SIG-M5 (cell line): ENCODE results near the gene CCDC167.

Experiments used
- DNase-seq: peaks from one replicate; lab custom pipeline; 2025; lab: John Stamatoyannopoulos, UW

Gene CCDC167

DNA sequence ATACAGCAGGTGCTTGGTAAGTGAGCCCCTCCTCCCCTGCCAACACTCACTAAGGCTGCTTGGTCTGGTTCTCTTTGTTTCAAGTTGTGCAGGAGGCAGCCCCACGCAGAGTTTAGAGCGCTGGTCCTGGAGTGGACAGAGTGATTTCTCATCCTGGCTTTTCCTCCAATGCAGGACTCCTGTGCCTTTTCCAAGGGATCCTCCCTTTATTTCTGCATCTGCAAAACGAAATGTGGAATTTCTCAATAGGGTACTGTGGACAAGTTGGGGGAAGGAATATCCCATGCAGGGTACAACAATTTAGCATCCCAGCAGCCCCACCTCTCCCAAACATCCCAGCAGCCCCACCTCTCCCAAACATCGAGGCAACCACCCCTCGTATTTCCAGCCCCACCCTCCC is 30.6 kb upstream of the CCDC167 start:
- DNase-seq, result no peak

DNA sequence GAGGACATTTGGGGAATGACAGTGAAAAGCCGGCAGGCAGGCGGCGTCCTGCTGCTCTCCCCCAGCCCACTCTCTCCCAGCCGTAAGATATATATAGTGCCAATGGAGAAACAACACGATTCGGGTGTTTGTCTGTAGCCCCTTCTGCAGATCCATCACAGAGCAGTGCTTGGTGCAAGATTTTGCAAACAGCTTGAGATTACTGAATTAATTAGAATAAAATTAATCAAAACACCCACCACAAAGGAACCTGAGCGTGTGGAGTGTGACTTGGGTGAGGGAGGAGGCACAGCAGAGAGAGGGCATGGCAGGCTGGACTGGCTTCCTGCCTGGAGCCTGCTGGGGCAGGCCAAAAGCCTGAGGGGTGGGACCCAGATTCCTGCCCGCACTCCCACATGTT is 28.8 kb upstream of the CCDC167 start:
- DNase-seq, result no peak

GRCh38 chr6:37525460-37526357 is 26.0 kb upstream of the CCDC167 start:
- DNase-seq, result no peak

- DNase-seq, result no peak
Observed at GRCh38 chr6:37524970-37525318, 25.3 kb upstream of the CCDC167 start.

DNA sequence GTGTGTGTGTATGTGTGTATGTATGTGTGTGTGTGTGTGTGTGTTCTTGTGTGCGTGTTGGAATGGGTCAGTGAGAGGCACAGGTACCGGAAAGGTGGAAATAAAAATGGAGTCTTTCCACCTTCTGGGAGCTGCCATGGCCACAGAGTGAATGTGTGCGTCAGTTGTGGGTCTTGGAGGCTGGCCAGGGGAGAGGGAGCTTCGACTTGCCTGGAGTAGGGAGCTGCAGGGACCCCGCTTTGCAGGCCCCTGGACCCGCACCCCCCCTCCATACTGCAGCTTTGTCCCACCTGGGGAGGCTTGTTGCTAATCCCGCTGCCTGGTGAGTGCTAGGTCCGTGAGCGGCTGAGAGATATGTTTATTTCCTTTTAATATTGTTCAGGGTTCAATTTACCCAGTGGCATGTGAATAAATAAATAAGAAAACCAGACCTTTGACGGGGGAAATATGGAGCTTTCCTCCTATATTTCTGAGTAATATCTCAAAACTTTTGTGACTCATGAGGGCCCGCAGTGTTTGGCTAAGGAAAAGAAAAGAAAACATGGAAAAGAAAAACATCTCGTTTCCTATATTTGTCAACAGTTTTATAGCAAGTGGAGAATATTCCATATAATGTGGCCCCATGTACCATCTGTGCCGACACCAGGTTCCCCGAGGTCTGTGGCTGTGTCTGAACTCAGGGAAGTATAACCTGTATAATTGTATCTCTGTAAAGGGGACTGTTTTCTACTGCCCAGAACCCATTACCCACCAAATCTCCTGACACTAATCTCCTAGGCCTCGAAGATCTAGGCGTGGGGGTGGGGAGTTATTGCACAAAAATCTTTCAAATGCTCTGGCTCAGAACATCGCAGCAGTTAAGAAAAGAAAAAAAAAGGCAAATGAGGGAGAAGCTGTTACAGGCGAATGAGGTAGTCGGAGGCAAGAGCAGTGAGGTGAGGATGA is 24.6 kb upstream of the CCDC167 start:
- DNase-seq, result no peak

DNA sequence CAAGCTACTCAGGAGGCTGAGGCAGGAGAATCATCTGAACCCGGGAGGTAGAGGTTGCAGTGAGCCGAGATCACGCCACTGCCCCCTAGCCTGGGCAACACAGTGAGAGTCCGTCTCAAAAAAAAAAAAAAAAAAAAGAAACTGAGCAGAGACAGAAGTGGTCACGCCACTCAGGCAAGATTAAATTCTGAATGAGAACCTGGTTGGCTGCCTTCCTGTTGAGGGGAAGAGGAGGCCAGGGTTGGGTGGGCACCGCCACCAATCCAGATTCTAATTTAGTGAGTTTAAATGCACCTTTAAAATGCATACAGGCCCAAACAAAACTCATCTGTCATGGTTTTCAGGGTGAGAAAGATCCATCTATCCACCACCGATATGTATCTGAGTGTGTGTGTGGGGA is 23.7 kb upstream of the CCDC167 start:
- no peak for DNase-seq

DNA sequence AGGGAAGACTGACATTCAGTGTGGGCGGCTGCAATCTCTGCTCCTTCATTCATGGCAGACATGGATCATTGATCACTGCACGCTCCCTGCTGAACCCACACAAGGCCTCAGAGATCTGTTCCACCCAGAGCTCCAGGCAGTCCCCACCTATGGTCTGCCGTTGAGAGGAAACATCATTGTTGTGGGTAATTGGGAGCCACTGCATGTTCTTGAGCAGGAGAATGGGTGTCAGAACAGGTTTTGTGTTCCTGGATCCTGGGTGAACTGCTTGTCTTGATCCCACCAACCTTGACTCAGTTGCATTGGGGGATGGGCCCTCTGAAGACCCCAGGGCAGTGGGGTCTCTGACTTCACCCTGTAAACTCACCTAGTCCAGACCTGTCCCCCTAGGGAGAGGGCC is 23.1 kb upstream of the CCDC167 start:
- no peak for DNase-seq

DNA sequence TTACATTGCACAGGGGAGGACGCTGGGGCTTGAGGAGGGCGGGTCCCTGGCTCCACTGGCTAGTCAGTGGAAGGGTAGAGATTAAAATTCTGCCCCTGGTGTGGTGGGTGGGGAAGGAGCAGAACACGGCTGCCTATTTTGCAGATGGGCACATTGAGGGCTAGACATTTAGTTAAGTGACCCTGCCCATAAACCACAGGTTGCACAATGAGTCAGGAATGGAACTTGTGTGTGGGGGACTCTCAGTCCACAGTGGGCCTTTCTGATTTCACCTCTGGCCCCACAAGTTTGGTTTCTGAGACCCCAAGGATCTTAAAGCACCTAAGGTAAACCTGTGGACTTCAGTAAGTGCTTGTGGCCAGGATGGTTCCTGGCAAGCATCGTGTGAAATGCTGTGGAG is 22.0 kb upstream of the CCDC167 start:
- no peak for DNase-seq

DNA sequence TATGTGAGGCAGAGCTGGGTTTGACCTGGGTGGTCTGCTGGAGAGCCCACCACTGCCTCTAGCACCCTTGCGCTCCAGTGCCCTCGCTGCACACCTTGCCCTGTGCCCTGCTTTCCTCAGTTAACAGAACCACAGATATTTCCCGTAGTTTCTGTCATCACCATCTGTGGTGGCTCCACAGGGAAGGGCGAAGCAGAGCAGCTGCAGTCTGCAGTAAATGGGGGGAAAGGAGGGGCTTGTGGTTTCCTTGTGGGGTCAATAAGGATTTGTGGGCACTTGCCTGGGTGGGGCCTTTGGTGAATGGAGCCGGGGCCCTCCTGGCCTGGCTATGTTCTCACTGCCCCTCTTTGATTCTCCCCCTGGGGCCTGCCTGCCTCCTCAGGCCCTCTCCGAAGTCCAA is 21.2 kb upstream of the CCDC167 start:
- DNase-seq, result no peak

- DNase-seq, result no peak
Observed at GRCh38 chr6:37519461-37519860, 19.8 kb upstream of the CCDC167 start.

DNA sequence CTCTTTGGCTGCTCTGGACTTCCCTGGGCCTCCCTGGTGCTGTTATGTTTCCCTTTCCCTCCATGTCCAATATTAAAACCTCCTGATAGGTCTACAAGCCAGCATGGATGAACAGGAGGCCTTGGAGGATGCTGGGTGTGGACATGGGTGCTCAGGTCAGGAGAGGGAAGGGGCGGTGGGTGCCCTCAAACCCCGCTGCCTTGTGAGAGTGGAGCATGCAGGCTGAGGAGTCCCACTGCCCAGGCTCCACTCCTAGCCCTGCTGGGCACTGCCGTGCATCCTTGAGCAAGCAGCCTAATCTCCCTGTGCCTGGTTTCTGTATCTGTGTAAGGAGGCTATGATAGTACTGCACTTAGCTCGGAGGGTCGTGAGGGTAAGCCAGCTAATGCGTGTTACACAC is 18.4 kb upstream of the CCDC167 start:
- no peak for DNase-seq

GRCh38 chr6:37517411-37517812 is 17.7 kb upstream of the CCDC167 start:
- DNase-seq, result peak; percentile 42

DNA sequence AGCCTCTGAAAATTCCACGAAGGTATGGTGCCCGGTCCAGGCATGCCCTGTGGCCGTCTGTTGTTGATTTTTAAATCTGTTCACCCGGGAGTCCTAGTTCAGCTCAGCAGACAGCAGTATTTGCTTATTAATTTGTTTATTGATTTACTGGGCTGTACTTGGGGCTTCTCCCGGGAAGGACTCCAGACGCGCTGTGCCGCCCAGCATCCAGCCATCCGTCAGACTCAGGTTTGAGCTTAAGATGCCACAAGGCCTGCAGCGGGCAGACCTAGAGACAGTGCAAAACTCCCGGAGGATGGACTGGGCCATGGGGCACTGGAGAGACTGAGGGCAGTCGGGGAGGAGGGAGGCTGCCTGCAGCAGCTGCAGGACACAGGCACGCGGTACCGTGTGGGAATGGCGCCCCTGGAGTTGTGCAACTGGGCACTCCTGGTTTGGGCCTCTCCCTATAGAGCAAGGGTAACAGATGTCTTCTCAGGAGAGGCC is 17.3 kb upstream of the CCDC167 start:
- no peak for DNase-seq

- DNase-seq, result no peak
Observed at GRCh38 chr6:37516076-37516919, 16.6 kb upstream of the CCDC167 start.

DNA sequence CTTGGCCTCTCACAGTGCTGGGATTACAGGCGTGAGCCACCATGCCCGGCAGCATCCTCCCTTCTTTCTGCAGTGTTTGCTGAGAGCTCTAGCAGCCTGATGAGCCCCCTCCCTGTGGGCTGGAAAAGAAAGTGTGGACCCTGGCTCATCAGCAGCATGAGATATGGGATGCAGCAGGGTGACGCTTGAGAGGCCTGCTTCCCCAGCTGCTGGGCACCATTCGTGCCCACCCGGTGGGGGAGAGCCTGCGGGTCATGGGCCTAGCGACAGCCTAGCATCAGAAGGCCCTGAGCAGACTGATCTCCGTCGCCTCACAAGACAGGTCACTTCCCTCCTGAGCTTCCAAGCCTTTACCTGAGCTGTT is 16.0 kb upstream of the CCDC167 start:
- no peak for DNase-seq

- DNase-seq, result no peak
Observed at GRCh38 chr6:37514837-37515236, 15.1 kb upstream of the CCDC167 start.

- DNase-seq, result no peak
Observed at GRCh38 chr6:37514321-37514771, 14.7 kb upstream of the CCDC167 start.

DNA sequence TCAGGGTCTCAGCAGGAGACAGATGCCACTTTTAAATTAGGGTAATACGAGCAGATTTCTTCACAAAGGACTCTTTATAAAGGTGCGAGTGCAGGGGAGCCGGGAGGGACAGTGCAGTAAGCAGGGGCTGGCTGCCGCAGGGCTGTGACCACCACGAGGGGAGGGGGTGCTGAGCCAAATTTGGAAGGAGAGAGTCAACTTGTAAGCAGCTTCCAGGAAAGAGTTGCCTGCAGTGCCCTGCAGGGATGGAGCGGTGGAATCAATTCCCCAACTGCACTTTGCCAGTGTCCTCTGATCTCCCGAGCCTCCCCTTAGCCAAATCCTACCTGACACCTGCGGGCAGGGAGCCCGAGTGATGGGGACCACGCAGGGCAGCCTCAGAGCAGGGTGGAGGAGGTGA is 13.9 kb upstream of the CCDC167 start:
- DNase-seq, result no peak

DNA sequence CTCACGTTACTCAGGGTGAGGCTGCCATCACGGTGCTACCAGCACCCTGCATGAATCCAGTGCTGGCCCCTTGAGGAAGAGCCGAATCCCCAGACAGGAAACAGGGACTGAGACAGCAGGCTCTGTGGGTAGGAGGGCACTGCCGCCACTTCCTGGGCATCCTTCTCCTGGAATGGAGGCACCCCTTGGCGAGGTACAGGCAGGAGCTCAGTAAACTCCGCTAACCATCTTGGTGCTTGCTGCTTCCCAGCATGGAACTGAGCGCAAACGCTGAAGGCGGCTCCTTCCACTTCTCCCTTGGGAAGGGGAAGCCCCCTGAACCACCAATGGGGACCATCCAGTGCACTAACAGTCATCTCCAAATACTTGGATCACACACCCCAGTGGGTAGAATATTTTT is 13.5 kb upstream of the CCDC167 start:
- no peak for DNase-seq

DNA sequence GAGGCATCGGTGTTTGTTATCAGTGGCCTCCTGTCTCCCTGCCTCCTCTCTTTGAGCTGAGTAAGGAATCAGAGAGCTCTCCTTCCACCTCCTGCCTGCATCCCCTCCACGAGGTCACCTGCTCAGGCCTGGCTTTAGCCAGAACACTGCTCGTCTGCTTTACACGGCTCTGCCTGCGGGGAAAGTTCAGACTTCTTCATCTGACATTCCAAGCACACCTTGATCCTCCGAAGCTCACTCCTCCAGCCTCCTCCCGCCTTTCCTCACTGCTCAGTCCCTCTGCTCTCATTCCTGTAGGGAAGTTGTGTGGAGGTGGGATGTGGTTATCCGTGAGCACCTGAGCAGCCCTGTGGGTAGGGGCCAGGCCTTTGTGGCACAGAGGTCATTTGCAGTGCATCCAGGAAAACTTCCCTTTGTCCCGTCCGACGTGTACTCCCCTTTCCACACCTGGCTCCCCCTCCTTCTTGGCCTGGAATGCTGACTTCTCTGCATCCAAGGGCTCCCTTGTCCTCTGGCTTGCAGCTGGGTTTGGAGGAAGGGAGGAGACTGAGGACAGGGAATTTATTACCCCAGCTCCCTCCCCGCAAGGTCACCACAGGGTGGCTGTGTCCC is 12.8 kb upstream of the CCDC167 start:
- DNase-seq, result no peak

- no peak for DNase-seq
Observed at GRCh38 chr6:37511910-37512399, 12.3 kb upstream of the CCDC167 start.
